Head of caudate nucleus (tissue), 42 donors: ENCODE results near the gene LLGL2.

Experiments used
- DNase-seq, 42 donors: peaks; one replicate each; pipeline versions ENCODE4 v3.0.0 to v3.0.0-alpha.2; 2020 to 2021; ENCODE audit warnings: mixed read lengths in 7 of 42
- intact Hi-C: fragments of 100-400 bp; cut with DNase I; formaldehyde crosslinking; loops from one replicate; pipeline ENCODE4 v1.15.0; 2022

Gene LLGL2

GRCh38 chr17:75490173-75490743 lies 35.2 kb upstream of the LLGL2 start:
- peak in 1 of 42 donors; percentile 18 for DNase-seq
- intact Hi-C loops = no loop called here

DNA sequence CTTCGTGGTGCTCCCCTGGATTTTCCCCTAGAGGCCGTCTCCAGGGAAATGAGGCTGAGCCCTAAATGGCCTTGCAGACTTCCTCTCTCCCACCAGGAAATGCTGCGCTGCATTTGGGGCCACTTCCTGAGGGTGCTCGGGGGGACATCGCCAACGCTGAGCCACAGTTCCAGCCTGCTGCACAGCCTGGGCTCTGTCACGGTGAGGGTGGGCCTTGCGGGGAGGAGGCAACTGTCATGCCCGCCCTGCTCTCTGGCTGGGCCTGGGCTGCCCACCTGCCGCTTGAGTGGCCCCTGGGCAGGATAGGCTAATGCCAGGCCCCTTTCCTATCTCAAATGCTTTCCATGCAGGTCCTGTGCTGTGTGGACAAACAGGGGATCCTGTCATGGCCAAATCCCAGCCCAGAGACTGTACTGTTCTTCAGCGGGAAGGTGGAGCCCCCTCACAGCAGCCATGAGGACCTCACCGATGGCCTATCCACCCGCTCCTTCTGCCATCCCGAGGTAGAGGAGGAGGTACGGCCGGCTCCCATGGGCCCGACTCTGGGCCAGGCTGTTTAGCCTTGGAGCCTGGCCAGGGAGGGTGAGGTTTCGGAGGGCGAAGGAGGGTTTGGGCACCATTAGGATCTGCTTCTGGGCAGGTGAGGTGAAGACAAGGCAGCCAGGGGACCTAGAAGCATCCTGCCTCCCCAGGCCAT lies 34.4 kb upstream of the LLGL2 start:
- DNase-seq = no peak
- intact Hi-C loops = no loop called here

DNA sequence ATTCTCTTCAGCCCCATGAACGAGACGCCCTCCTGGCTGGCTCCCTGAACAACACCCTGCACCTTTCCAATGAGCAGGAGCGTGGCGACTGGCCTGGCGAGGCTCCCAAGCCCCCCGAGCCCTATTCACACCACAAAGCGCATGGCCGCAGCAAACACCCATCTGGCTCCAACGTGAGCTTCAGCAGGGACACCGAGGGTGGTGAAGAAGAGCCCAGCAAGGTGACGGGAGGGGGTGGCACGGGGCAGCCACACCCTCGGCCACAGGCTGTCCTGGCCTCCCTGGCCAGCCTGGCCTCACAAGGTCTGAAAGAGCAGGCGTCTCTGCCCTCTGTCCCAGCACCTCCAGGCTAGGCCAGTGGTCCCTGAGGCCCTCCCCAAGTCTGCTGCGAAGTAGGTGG lies 33.8 kb upstream of the LLGL2 start:
- intact Hi-C loops = no loop called here
- DNase-seq = no peak

DNA sequence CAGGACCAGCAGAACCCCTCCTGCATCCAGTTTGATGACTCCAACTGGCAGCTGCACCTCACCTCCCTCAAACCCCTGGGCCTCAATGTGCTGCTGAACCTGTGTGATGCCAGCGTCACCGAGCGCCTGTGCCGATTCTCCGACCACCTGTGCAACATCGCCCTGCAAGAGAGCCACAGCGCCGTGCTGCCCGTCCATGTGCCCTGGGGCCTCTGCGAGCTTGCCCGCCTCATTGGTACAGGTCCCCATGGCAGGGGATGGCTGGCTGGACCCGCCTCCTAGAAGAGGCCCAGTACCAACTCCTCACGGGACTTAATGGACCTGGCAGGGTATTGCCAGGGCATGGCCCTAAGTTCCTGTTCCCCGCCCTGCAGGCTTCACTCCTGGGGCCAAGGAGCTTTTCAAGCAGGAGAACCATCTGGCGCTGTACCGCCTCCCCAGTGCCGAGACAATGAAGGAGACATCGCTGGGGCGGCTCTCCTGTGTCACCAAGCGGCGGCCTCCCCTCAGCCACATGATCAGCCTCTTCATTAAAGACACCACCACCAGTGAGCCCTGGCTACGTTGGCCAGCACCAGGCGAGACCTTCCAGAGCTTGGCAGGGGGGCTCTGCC lies 32.8 kb upstream of the LLGL2 start:
- intact Hi-C loops = no loop called here
- no peak for DNase-seq

GRCh38 chr17:75493476-75494129 lies 31.9 kb upstream of the LLGL2 start:
- intact Hi-C loops = no loop called here

GRCh38 chr17:75494326-75494877 lies 31.1 kb upstream of the LLGL2 start:
- intact Hi-C loops = no loop called here
- DNase-seq = no peak

More at GRCh38 chr17:75493476-75494129, 31.9 kb upstream of the LLGL2 start:
- DNase-seq = no peak

DNA sequence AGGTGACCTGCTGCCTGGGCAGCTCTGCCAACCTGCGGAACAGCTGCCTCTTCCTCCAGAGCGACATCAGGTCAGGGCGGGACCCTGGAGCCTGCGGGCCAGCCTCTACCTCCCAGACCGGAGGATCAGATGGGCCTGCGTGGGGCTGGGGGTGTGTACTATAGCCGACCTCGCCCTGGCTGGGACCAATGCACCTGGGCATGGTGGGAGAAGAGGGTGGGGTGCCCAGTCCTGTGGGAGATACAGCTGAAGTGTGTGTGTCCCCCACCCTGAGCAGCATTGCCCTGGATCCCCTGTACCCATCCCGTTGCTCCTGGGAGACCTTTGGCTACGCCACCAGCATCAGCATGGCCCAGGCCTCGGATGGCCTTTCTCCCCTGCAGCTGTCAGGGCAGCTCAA lies 29.5 kb upstream of the LLGL2 start:
- no peak for DNase-seq
- intact Hi-C loops = no loop called here

DNA sequence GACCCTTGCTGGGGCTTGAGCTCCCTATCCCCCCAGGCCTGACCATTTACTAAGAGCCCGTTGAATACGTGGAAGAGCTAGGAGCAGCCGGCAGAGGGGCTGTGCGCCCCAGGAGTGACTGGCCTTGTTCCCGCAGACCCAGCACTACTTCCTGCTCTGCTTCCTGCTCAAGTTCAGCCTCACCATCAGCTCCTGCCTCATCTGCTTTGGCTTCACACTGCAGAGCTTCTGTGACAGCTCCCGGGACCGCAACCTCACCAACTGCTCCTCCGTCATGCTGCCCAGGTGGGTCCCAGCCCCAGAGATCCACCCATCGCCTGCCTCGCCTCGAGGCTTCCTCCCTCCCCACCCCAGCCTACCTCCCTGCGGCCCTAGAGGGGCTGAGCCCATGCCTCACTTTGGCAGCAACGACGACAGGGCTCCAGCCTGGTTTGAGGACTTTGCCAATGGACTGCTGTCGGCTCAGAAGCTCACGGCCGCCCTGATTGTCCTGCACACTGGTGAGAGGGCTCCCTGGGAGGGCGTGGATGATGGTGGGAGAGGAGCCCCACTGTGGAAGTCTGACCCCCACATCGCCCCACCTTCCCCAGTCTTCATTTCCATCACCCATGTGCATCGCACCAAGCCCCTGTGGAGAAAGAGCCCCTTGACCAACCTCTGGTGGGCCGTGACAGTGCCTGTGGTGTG lies 27.3 kb upstream of the LLGL2 start:
- DNase-seq = peak in 1 of 42 donors; percentile 15
- intact Hi-C loops = no loop called here

DNA sequence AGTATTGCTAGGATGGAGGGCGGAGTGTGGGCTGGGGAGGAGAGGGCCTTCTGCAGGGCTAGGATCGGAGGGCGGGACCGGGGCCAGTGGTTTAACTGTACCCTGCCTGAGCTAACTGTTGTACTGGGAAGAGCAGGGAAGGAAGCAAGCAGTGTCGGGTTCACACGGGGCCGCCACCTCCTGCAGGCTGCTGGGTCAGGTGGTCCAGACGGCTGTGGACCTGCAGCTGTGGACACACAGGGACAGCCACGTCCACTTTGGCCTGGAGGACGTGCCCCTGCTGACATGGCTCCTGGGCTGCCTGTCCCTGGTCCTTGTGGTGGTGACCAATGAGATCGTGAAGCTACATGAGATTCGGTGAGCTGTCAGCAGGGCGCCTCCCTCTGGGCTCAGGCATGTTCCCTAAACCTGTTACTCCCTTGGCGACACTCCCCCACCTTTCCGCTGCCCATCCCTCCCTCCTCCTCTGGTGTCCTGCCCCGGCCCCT lies 26.7 kb upstream of the LLGL2 start:
- intact Hi-C loops = no loop called here
- peak in 1 of 42 donors; percentile 22 for DNase-seq

GRCh38 chr17:75499313-75500022 lies 26.0 kb upstream of the LLGL2 start:
- intact Hi-C loops = no loop called here
- DNase-seq = peak in 4 of 42 donors; percentile 35 to 58 (median 54)

- intact Hi-C loops = no loop called here
- peak in 1 of 42 donors; percentile 10 for DNase-seq
Observed at GRCh38 chr17:75500419-75501216, 24.9 kb upstream of the LLGL2 start.

GRCh38 chr17:75501378-75502071 lies 24.0 kb upstream of the LLGL2 start:
- DNase-seq = peak; percentile 60 to 94 (median 87)

GRCh38 chr17:75502072-75502720 lies 23.3 kb upstream of the LLGL2 start:
- peak in 1 of 42 donors; percentile 13 for DNase-seq
- intact Hi-C loops = no loop called here

More at GRCh38 chr17:75501378-75502071, 24.0 kb upstream of the LLGL2 start:
- intact Hi-C loops = no loop called here

DNA sequence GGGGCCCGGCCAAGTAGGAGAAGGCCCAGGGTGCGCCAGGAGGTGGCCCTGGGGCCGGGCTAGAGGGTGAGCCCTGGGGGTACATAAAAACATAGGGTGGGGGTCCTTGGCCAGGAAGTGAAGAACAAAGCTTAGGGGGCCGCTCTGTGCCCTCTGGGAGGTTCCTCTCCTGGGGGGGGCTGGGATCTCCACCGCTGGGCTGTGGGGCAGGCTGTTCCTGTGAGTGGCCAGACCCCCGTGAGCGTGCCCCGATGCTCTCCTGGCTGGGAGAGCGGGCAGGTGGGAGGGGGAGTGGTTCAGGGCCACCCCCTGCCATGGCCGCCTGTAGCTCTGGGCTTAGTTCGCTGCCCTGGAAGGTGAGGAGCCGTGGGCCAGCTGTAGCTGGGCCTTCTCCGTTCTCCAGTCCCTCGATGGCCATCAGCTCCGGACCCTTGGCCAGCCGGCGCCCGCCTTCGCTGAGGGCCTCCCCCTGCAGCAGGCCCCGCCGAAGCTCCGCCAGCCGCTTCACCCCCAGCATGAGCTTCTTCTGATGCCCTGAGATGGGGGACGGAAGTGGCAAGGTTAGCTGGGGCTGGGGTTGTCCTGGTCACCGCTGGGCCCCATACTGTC lies 22.7 kb upstream of the LLGL2 start:
- intact Hi-C loops = no loop called here
- DNase-seq = peak in 1 of 42 donors; percentile 12

DNA sequence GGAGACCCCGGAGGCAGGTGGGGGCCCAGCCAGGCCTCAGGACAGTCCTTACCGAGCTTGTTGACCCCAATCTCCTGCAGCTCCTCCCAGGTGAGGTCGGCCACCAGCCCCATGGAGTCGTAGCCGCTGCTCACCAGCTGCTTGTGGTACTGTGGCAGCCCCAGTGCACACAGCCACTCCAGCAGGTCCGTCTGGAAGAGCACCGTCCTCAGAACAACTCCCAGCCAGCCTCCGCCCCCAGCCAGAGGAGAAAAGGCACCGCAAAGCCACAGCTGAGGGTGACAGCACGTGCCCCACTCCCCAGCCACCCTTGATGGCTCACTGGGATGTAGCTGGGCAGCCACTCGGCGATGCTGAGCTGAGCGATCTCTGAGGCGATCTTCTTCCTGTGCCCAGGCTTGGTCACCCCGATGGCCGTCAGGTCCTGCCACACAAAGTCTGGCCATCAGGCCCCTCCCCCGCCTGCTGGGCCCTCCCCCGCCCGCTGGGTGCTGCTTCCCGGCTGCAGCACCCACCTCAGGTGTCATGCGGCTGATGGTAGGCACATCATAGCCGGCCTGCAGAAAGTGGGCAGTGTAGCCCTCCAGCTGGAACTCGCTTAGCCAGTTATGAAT lies 22.1 kb upstream of the LLGL2 start:
- no peak for DNase-seq
- intact Hi-C loops = no loop called here

DNA sequence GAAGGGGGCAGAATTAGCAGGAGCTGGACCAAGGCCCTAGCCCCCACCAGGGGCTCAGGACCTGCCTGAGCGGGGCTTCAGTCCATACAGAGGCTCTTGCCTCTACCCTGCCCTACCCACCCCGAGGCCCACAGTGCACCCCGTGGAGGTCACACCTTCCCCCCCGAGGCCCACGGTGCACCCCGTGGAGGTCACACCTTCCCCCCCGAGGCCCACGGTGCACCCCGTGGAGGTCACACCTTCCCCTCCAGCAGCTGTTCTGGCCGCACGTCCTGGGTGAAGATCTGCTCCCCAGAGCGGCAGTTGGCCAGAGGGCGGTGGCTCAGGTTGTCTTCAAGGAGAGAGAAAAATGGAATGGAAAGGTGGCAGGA lies 21.5 kb upstream of the LLGL2 start:
- no peak for DNase-seq
- intact Hi-C loops = no loop called here
